Esophagus muscularis mucosa (tissue), 4 donors: Measurements from ENCODE around the gene CASS4. TPM values are rescaled to one million over a fixed set of nuclear protein-coding genes. Genes with fewer than 3 reads are reported as not detected.

Experiments
- DNase-seq: peaks from one replicate; pipeline ENCODE4 v3.0.0-alpha.2; 2017; ENCODE audit errors: extremely low spot score
- H3K27ac ChIP-seq, 4 donors: fragments of 200-600 bp; sonication (generic); replicated peaks in 1 of 4; 1 replicate in 3 of 4; 2 replicates in 1 of 4; pipeline ENCODE4 v1.5.1; 2016 to 2019; ENCODE audit warnings: mild to moderate bottlenecking in 1 of 4
- H3K27me3 ChIP-seq, 4 donors: fragments of 200-600 bp; sonication (generic); one replicate each; pipeline versions ENCODE4 v1.5.1 to v1.6.0; 2016 to 2019
- H3K36me3 ChIP-seq, 4 donors: fragments of 200-600 bp; sonication (generic); one replicate each; pipeline ENCODE4 v1.5.1; 2016 to 2019
- H3K4me1 ChIP-seq, 4 donors: fragments of 200-600 bp; sonication (generic); one replicate each; pipeline ENCODE4 v1.5.1; 2016 to 2019
- H3K4me3 ChIP-seq, 4 donors: fragments of 200-600 bp; sonication (generic); 1 replicate in 2 of 4; 2 replicates in 2 of 4; pipeline ENCODE4 v1.5.1; 2016 to 2019; ENCODE audit warnings: mild to moderate bottlenecking in 4 of 4, moderate library complexity in 1 of 4
- H3K9me3 ChIP-seq, 4 donors: fragments of 200-600 bp; sonication (generic); 1 replicate in 3 of 4; 2 replicates in 1 of 4; pipeline ENCODE4 v1.5.1; 2016 to 2019
- EP300 ChIP-seq: sonication (generic); formaldehyde crosslinking; IDR thresholded peaks from one replicate; pipeline ENCODE4 v1.6.1; 2017; ENCODE audit warnings: antibody characterized with exemption
- POLR2A ChIP-seq: fragments of 450-650 bp; IDR thresholded peaks from one replicate; pipeline ENCODE4 v1.6.1; 2017; ENCODE audit warnings: antibody characterized with exemption, moderate library complexity, mild to moderate bottlenecking, low read depth
- POLR2AphosphoS5 ChIP-seq, 2 donors: sonication (generic); formaldehyde crosslinking; IDR thresholded peaks; one replicate each; pipeline ENCODE4 v1.6.1; 2017; ENCODE audit warnings: antibody characterized with exemption in 2 of 2
- WGBS: methylation state at CpG from one replicate; pipeline ENCODE4 v1.1.5; 2018; 5-methylcytosine and 5-hydroxymethylcytosine counted together
- intact Hi-C: fragments of 100-400 bp; cut with DNase I; formaldehyde crosslinking; loops from one replicate; pipeline ENCODE4 v1.15.1; 2023
- total RNA-seq, 4 donors: library from RNA; depleted of rRNA; stranded (reverse); fragments of >200 nt; gene quantifications; one replicate each; pipeline versions ENCODE4 v1.1.0 to v1.2.1, GENCODE V29; 2016
- TF ChIP-seq, protein P1 (sequence below), 3 experiments: fragments of 200-600 bp in 2 of 3; fragments of 450-650 bp in 1 of 3; sonication (generic) in 2 of 3; IDR thresholded peaks; one replicate each; pipeline ENCODE4 v1.5.1; 2017 to 2019; ENCODE audit warnings: antibody characterized with exemption in 3 of 3, mild to moderate bottlenecking in 2 of 3, moderate library complexity in 1 of 3

The CASS4 gene
- total RNA-seq, 4 donors from 2014 or later, result 3.1 to 8.1 (median 5.4) TPM

DNA sequence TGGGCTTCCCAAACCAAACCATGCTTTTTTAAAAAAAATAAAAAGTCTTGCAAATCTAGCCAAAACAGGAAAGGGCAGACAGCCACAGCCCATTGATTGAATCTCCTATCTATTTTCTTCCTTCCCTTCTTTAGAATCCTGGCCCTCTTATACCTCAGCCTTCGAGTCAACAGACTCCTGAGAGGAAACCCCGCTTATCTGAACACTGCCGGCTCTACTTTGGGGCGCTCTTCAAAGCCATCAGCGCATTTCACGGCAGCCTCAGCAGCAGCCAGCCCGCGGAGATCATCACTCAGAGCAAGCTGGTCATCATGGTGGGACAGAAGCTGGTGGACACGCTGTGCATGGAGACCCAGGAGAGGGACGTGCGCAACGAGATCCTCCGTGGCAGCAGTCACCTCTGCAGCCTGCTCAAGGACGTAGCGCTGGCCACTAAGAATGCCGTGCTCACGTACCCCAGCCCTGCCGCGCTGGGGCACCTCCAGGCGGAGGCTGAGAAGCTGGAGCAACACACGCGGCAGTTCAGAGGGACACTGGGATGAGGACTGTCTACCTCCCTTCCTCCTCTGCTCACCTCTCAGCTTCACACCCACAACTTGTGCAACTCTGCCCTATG lies 46.3 kb downstream of the CASS4 start:
- intact Hi-C loops, result no loop called here
- Histone ChIP-seq H3K36me3 (peaks cover 0 to 5% (median 0%) of the 10 kb centered on the region in 4 donors), H3K27me3 (no peaks in the 10 kb centered on the region), H3K9me3 (no peaks in the 10 kb centered on the region), H3K4me1 (no peaks in the 10 kb centered on the region), H3K4me3 (no peak overlapping the region), H3K27ac (no peak overlapping the region)
- TF ChIP-seq, protein P1, sequence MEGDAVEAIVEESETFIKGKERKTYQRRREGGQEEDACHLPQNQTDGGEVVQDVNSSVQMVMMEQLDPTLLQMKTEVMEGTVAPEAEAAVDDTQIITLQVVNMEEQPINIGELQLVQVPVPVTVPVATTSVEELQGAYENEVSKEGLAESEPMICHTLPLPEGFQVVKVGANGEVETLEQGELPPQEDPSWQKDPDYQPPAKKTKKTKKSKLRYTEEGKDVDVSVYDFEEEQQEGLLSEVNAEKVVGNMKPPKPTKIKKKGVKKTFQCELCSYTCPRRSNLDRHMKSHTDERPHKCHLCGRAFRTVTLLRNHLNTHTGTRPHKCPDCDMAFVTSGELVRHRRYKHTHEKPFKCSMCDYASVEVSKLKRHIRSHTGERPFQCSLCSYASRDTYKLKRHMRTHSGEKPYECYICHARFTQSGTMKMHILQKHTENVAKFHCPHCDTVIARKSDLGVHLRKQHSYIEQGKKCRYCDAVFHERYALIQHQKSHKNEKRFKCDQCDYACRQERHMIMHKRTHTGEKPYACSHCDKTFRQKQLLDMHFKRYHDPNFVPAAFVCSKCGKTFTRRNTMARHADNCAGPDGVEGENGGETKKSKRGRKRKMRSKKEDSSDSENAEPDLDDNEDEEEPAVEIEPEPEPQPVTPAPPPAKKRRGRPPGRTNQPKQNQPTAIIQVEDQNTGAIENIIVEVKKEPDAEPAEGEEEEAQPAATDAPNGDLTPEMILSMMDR (IDR thresholded peaks at IDR 0.05), result no peak
- no peak for TF ChIP-seq POLR2AphosphoS5 (IDR thresholded peaks at IDR 0.05)
- no peak for TF ChIP-seq POLR2A
- no peak for TF ChIP-seq EP300
- no peak for DNase-seq
- WGBS, result 79% methylated on average over 12 of the region's 22 CpGs

GRCh38 chr20:56460459-56460858 lies 48.4 kb downstream of the CASS4 start:
- 63% methylated on average over 3 of the region's 3 CpGs for WGBS
- Histone ChIP-seq H3K4me1 (no peaks in the 10 kb centered on the region), H3K27ac (no peak overlapping the region), H3K4me3 (no peak overlapping the region), H3K9me3 (no peaks in the 10 kb centered on the region), H3K36me3 (peaks cover 0 to 5% (median 0%) of the 10 kb centered on the region in 4 donors), H3K27me3 (no peaks in the 10 kb centered on the region)
- TF ChIP-seq, protein P1 (IDR thresholded peaks at IDR 0.05), result no peak
- no peak for TF ChIP-seq EP300
- no peak for TF ChIP-seq POLR2A
- TF ChIP-seq POLR2AphosphoS5 (IDR thresholded peaks at IDR 0.05), result no peak
- no peak for DNase-seq
- intact Hi-C loops, result no loop called here

- no peak overlapping the region for H3K27ac ChIP-seq
- TF ChIP-seq POLR2AphosphoS5 (IDR thresholded peaks at IDR 0.05) (no peak), EP300 (no peak), POLR2A (no peak)
- TF ChIP-seq, protein P1 (IDR thresholded peaks at IDR 0.05), result no peak
- H3K36me3 ChIP-seq, result peaks cover 0 to 5% (median 0%) of the 10 kb centered on the region in 4 donors
- H3K27me3 ChIP-seq, result no peaks in the 10 kb centered on the region
- WGBS, result 56% methylated on average over 3 of the region's 3 CpGs
- no peaks in the 10 kb centered on the region for H3K4me1 ChIP-seq
- no peak overlapping the region for H3K4me3 ChIP-seq
- intact Hi-C loops, result no loop called here
- no peak for DNase-seq
- no peaks in the 10 kb centered on the region for H3K9me3 ChIP-seq
These were observed 49.5 kb downstream of the CASS4 start for GRCh38 chr20:56461576-56461975.

- intact Hi-C loops, result no loop called here
- peaks cover 0 to 2% (median 0%) of the 10 kb centered on the region in 4 donors for H3K36me3 ChIP-seq
- no peaks in the 10 kb centered on the region for H3K9me3 ChIP-seq
- TF ChIP-seq, protein P1 (IDR thresholded peaks at IDR 0.05), result no peak
- TF ChIP-seq POLR2AphosphoS5 (IDR thresholded peaks at IDR 0.05) (no peak), POLR2A (no peak), EP300 (no peak)
- H3K27me3 ChIP-seq, result no peaks in the 10 kb centered on the region
- peaks cover 3 to 8% (median 6%) of the 10 kb centered on the region in 4 donors for H3K4me1 ChIP-seq
- no peak for DNase-seq
- H3K4me3 ChIP-seq, result no peak overlapping the region
- H3K27ac ChIP-seq, result no peak overlapping the region
- 73% methylated on average over 3 of the region's 3 CpGs for WGBS
These were observed 51.4 kb downstream of the CASS4 start for GRCh38 chr20:56463428-56463827.
